SU-DHL-6 (cell line): Measurements from ENCODE around the gene AKT3.

ENCODE experiments used
- CTCF ChIP-seq: fragments of 200-600 bp; sonication (generic); IDR thresholded peaks from one replicate; pipeline ENCODE4 v1.5.1; 2017; ENCODE audit warnings: antibody characterized with exemption, mild to moderate bottlenecking, low read length, moderate library complexity; ENCODE audit not compliant: insufficient read depth, poor library complexity, severe bottlenecking
- EZH2phosphoT487 ChIP-seq: fragments of 200-600 bp; sonication (generic), shearing (Covaris generic); conservative IDR thresholded peaks from 2 replicates; pipeline ENCODE4 v1.6.1; 2018; ENCODE audit warnings: mild to moderate bottlenecking, antibody characterized with exemption, low read length, moderate library complexity, mixed read lengths

GRCh38 chr1:243821177-243821680, 28.8 kb downstream of the AKT3 start:
- TF ChIP-seq CTCF (no peak), EZH2phosphoT487 (no peak)
